ENCODE measurements around the gene OR10AD1. TPM values are rescaled to one million over a fixed set of nuclear protein-coding genes. Genes with fewer than 3 reads are reported as not detected.

OR10AD1 gene
- polyA plus RNA-seq, 6 donors from 2014 or later = not detected

Other genes with a start within 250 kb of the OR10AD1 start
- 10 to 100 TPM; 32.6 to 53.0 (median 44.9) TPM for gene TMEM106C, start 239.7 kb downstream of the OR10AD1 start, polyA plus RNA-seq (ENCODE audit: low read depth in 6 of 6)
- gene COL2A1, start 198.8 kb downstream of the OR10AD1 start, polyA plus RNA-seq (ENCODE audit: low read depth in 6 of 6) = not detected
- gene SENP1, start 97.2 kb downstream of the OR10AD1 start, polyA plus RNA-seq (ENCODE audit: low read depth in 6 of 6) = 10 to 100 TPM in 5 of 6 donors, 1 to 10 TPM in 1; 3.6 to 18.6 (median 15.6) TPM
- gene PFKM, start 83.9 kb downstream of the OR10AD1 start, polyA plus RNA-seq (ENCODE audit: low read depth in 6 of 6) = 10 to 100 TPM in 1 of 6 donors, 1 to 10 TPM in 5; 5.3 to 12.2 (median 7.1) TPM
- gene ASB8, start 45.8 kb downstream of the OR10AD1 start, polyA plus RNA-seq (ENCODE audit: low read depth in 6 of 6) = 10 to 100 TPM; 62.1 to 89.5 (median 74.8) TPM
- gene CCDC184, start 19.6 kb downstream of the OR10AD1 start, polyA plus RNA-seq (ENCODE audit: low read depth in 6 of 6) = under 1 TPM in 3 of 6 donors, not detected in 3; 0.19 to 0.61 (median 0.31) TPM
- gene ZNF641, start 147.6 kb upstream of the OR10AD1 start, polyA plus RNA-seq (ENCODE audit: low read depth in 6 of 6) = 10 to 100 TPM in 5 of 6 donors, 1 to 10 TPM in 1; 7.8 to 19.1 (median 12.5) TPM